DMS79 (cell line): ENCODE data around the gene CCDC192.

Experiments
- DNase-seq: peaks from one replicate; lab custom pipeline; 2025; lab: John Stamatoyannopoulos, UW

CCDC192 gene

DNA sequence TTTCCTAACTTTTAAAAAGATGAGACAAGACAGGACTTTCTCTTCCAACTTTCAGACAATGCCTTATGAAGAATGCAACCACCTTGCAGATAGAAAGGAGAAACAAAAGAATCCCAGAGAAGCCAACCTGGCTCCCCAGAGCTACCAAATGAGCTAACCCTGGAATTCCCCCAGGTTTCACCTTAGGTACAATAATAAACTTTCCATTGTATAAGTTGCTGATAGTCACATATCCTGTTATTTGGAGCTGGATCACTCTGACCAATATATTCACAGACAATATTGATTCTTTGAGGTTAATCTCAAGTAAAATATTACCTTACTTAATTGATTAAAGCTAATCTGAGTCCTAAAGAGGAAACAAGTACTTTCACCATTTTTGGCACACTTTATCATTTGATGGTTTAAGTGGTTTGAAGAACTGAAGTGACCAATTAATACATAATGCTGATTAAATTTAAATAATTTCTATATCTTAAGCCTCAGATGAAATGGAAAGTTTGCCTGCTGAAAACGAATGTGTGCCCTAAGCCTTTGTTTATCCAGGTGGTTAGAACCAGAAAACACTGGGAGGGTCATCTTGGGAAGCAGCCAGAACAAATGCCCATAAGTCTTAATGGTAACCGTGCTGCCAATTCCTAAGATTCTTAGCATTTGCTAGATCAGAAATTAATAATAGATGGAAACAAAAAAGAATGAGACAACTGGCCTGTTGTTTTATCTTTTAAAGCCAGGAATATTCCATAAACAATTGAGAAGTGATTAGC is 220.8 kb downstream of the CCDC192 start:
- DNase-seq, result no peak

- DNase-seq, result peak; percentile 55
Measured at GRCh38 chr5:127924606-127925005, 221.4 kb downstream of the CCDC192 start.

DNA sequence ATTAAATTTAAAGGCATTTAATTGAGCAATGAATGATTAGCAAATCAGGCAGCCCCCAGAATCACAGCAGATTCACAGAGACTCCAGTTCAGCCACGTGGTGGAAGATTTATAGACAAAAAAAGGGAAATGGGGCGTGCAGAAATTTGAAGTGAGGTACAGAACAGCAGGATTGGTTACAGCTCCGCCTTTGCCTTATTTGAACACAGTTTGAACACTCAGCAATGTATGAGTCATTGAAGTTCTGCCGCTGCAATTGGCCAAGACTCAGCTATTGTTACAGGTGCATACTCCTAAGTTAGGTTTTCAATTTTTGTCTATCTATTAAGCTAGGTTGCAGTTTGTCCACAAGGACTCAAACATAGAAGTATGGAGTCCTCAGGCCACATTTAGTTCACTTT is 222.7 kb downstream of the CCDC192 start:
- peak; percentile 79 for DNase-seq

DNA sequence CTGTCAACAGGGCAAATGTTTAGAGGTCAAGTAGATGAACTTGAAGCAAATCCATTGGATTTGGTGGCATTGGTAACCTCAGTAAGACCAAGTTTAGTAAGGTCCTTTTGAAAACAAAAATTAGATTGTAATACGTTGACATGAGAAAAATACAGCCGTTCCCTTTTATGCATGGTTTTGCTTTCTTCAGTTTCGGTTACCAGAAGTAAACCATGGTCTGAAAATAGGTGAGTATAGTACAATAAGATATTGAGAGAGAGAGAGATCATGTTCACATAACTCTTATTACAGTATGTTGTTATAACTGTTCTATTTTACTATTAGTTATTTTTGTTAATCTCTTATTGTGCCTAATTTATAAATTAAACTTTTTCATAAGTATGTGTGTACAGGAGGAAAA is 223.8 kb downstream of the CCDC192 start:
- no peak for DNase-seq

- no peak for DNase-seq
Measured at GRCh38 chr5:127928053-127928452, 224.9 kb downstream of the CCDC192 start.

DNA sequence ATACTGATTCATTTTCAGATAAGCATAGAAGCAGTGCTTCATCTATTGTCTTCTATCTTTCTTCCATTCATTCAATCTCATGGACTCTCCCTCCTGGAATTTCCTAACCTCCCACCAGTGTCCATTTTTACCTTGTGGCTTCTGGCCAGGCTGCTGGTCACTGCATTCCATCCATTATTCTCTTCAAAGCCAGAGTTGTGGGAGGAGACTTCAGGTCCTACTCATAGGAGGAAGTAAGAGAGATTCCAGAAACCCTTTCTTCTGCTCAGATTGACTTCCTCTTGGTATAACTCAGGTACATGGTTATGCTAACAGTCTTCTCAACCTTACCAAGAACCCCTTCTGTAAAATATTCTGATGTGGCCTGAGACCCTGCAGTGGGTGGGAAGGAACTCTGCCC is 227.1 kb downstream of the CCDC192 start:
- DNase-seq, result no peak

GRCh38 chr5:127931396-127931795 is 228.2 kb downstream of the CCDC192 start:
- no peak for DNase-seq

DNA sequence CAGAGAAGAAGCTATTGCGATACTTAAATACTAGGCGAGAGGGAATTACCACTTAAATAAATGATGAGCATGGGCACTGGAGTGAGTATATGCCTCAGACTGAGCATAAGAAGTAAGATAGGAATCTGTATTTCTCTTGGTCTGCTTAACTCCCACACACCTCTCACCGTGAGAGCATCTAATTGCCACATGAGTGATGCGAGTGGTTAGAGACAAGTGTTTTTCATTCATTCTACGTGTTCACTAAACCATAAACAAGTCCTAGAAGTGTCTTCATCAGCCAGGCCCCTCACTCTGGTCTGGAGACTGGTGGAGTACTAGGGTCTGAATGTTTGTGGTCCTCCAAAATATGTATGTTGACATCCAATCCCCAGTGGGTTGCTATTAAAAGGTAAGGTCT is 230.2 kb downstream of the CCDC192 start:
- no peak for DNase-seq

GRCh38 chr5:127934791-127935256 is 231.6 kb downstream of the CCDC192 start:
- peak; percentile 78 for DNase-seq

DNA sequence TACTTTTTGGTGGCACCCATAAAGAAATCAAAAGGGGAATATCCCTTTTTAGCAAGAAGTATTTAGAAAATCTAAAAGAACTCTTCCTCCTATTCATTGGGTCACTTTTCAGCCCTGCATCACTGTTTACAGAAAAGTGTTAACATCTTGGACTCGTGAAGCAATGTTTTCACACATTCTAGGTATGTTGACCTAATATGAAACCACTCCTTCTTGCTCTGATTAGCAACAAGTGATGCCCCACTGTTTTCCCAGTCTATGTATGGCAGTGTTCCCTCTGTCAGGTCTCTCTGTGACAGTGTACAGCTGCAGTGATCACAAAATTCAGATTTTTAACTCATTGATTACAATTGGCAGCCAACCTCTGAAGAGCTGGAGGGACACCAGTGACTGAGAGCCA is 232.2 kb downstream of the CCDC192 start:
- DNase-seq, result peak; percentile 27

- no peak for DNase-seq
Measured at GRCh38 chr5:127936439-127936972, 233.3 kb downstream of the CCDC192 start.

DNA sequence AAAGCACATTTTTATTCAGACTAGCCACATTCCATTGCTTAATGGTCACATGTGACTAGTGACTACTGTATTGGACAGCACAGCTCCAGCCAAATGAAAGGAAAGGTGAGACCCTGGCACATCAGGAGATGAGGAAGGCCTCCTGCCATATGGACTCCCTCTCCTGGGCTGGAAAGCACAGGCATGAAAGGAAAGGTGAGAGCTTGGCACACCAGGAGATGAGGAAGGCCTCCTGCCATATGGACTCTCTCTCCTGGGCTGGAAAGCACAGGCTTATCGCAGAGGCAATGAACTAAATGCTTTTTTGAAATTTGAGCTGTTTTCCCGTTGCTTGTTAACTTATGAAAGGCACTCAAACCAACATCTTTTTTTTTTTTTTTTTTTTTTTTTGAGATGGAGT is 235.6 kb downstream of the CCDC192 start:
- no peak for DNase-seq

- no peak for DNase-seq
Measured at GRCh38 chr5:127940854-127941253, 237.7 kb downstream of the CCDC192 start.

DNA sequence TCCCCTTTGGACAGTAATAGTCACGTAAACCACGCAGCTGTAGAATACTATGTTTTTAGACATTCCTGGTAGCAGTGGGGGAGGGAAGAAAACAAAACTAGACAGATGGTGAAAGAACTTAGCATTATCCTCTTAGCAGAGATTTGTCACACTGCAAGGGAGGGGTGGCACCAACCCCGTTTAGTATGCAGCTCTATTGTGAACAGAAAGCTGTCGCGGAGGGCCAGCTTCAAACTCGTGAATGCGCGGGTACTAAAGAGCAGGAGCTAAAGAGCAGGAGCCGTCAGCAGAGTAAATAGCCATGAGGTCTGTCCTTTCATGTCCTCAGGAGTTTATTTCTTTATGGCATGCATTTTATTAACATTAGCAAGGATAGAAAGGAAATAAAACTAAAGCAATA is 238.5 kb downstream of the CCDC192 start:
- DNase-seq, result no peak

GRCh38 chr5:127942246-127943060 is 239.3 kb downstream of the CCDC192 start:
- DNase-seq, result no peak

GRCh38 chr5:127943061-127943371 is 239.8 kb downstream of the CCDC192 start:
- no peak for DNase-seq

- DNase-seq, result no peak
Measured at GRCh38 chr5:127944125-127944524, 240.9 kb downstream of the CCDC192 start.

- no peak for DNase-seq
Measured at GRCh38 chr5:127947941-127948340, 244.8 kb downstream of the CCDC192 start.

DNA sequence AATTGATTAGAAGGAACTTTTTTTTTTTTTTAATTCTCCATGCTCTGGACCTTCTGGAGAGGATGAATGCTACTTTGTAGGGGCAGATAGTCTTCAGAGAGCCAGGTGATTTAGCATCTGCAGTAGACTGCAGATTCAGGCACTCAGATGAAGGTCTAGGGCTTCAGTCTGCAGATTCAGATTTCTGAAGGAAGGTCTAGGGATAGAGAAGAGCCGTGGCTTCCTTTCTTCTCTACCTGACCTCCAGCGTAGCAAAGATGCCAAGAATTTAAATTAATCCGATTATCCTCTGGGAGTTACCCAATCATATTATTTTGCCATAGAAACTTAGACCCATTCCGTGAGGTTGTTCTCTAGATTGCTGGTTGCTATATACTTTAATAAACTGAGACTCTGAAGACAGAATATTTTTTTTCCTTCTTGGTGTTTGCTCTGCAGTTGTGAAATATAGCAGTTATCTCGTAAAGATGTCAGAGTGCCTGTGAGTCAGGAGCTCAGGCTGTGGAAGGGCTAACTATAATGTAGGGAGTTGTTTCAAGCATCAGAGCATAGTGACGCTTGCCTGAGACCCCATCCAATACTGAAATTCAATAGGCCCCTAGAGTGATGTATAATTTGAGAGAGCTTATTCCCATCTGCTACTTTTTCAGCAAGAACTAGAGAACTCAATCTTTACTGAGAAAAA is 247.7 kb downstream of the CCDC192 start:
- DNase-seq, result no peak

- DNase-seq, result no peak
Measured at GRCh38 chr5:127951791-127952190, 248.6 kb downstream of the CCDC192 start.

GRCh38 chr5:127957183-127957582 is 254.0 kb downstream of the CCDC192 start:
- DNase-seq, result no peak

GRCh38 chr5:127957701-127958239 is 254.6 kb downstream of the CCDC192 start:
- no peak for DNase-seq
